A673 (cell line): ENCODE data around the gene ALDH7A1. TPM values are rescaled to one million over a fixed set of nuclear protein-coding genes. Genes with fewer than 3 reads are reported as not detected.

ENCODE experiments used
- BruUV-seq: library from RNA; stranded (reverse); fragments of 400-500 nt; replicated peaks from 2 replicates; lab custom pipeline; 2021; lab: Mats Ljungman, UMichigan
- CTCF ChIA-PET: fragments of 300-600 bp; sonication (Branson Sonifier 250); formaldehyde crosslinking; loops from one replicate; lab custom pipeline; 2022; ENCODE audit warnings: antibody characterized with exemption; lab: Charles Lee
- POLR2A ChIA-PET: fragments of 300-600 bp; sonication (Branson Sonifier 250); formaldehyde crosslinking; loops from one replicate; lab custom pipeline; 2022; ENCODE audit warnings: antibody characterized with exemption; ENCODE audit not compliant: low non-redundant PET; lab: Charles Lee
- DNase-seq: peaks from one replicate; pipeline ENCODE4 v3.0.0-alpha.2; 2015; ENCODE audit warnings: low spot score
- H3K27ac ChIP-seq: fragments of 200-600 bp; sonication (generic); 2 replicates; pipeline ENCODE4 v1.5.1; 2016; ENCODE audit warnings: mixed run types, low read depth, mild to moderate bottlenecking, mixed read lengths, antibody characterized with exemption, low read length; ENCODE audit not compliant: poor library complexity, severe bottlenecking
- H3K27me3 ChIP-seq: fragments of 200-600 bp; sonication (generic); replicated peaks from 2 replicates; pipeline ENCODE4 v1.6.1; 2017; ENCODE audit warnings: mixed run types, low read depth, mild to moderate bottlenecking, mixed read lengths, antibody characterized with exemption, low read length; ENCODE audit not compliant: insufficient read depth, poor library complexity
- H3K36me3 ChIP-seq: fragments of 200-600 bp; sonication (generic); 2 replicates; pipeline ENCODE4 v1.6.1; 2016; ENCODE audit warnings: mixed run types, mild to moderate bottlenecking, mixed read lengths, antibody characterized with exemption, low read length; ENCODE audit not compliant: insufficient read depth, poor library complexity, severe bottlenecking
- H3K4me1 ChIP-seq: fragments of 200-600 bp; sonication (generic); 2 replicates; pipeline ENCODE4 v1.6.1; 2017; ENCODE audit warnings: mixed run types, mild to moderate bottlenecking, mixed read lengths, antibody characterized with exemption, low read length; ENCODE audit not compliant: insufficient read depth, poor library complexity, severe bottlenecking
- H3K4me3 ChIP-seq: fragments of 200-600 bp; sonication (generic); 2 replicates; pipeline ENCODE4 v1.5.1; 2016; ENCODE audit warnings: low read depth, mixed run types, mild to moderate bottlenecking, mixed read lengths, low read length; ENCODE audit not compliant: poor library complexity, severe bottlenecking
- H3K9me3 ChIP-seq: fragments of 200-600 bp; sonication (generic); 2 replicates; pipeline ENCODE4 v1.6.1; 2016; ENCODE audit warnings: mixed run types, low read depth, mild to moderate bottlenecking, mixed read lengths, antibody characterized with exemption, low read length; ENCODE audit not compliant: poor library complexity, severe bottlenecking
- EZH2 ChIP-seq: fragments of 200-600 bp; sonication (generic); IDR thresholded peaks from 2 replicates; pipeline ENCODE4 v1.6.1; 2017; ENCODE audit warnings: borderline replicate concordance, low read depth, mild to moderate bottlenecking, mixed read lengths, antibody characterized with exemption, low read length; ENCODE audit not compliant: poor library complexity, severe bottlenecking
- intact Hi-C: fragments of 100-400 bp; cut with micrococcal nuclease; formaldehyde crosslinking; loops from one replicate; pipeline ENCODE4 v1.10.0; 2022; ENCODE audit not compliant: unreplicated experiment
- total RNA-seq: library from RNA; stranded (reverse); gene quantifications from 2 replicates; pipeline ENCODE4 v1.2.3, GENCODE V29; 2021
- TF ChIP-seq, protein P1 (sequence below): fragments of 300-800, 200-600 bp; sonication (generic); conservative IDR thresholded peaks from 2 replicates; pipeline ENCODE4 v1.5.1; 2017; ENCODE audit warnings: low read depth, mild to moderate bottlenecking, antibody characterized with exemption, low read length, moderate library complexity, mixed read lengths

Gene ALDH7A1
- total RNA-seq, 1 experiment from 2014 or later: 95.2 TPM

DNA sequence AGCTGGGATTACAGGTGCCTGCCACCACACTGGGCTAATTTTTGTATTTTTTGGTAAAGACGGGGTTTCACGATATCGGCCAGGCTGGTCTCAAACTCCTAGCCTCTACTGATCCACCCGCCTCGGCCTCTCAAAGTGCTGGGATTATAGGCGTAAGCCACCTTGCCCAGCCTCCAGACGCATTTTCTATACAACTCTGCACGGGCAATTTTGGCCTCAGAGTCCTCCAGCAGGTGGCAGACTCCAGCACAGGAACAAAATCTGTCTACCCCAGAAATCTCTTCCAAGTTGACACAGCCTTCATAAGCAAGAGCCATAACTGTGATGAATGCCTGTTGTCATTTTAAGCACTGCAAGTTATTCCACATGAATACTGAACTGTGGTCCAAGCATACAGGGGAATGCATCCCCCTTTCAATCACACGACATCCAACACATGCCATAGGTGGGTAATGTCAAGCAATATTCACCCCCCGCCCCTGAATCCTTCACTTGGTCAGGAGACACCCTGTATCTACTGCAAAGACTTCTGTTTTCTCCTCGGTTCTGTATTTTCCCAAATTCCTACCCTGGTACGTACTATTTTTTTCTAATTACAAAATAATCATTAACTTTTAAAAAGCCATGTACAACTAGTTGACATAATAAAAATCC lies 50.8 kb downstream of the ALDH7A1 start:
- no TSS peak for BruUV-seq
- Histone ChIP-seq H3K4me3 (no peak overlapping the region), H3K4me1 (no peaks in the 10 kb centered on the region), H3K36me3 (peaks cover 22% of the 10 kb centered on the region), H3K9me3 (no peaks in the 10 kb centered on the region), H3K27ac (no peak overlapping the region), H3K27me3 (no peaks in the 10 kb centered on the region)
- ChIA-PET CTCF (interaction anchor here (0.5 to 1.4 kb wide), 3 partner anchors 22 to 202 kb away, joined by 3 to 4 read pairs (median 4); partner anchors contain the start of gene ALDH7A1), POLR2A (no interaction called here)
- peak; percentile 68 for DNase-seq
- no peak for TF ChIP-seq EZH2
- TF ChIP-seq, protein P1, sequence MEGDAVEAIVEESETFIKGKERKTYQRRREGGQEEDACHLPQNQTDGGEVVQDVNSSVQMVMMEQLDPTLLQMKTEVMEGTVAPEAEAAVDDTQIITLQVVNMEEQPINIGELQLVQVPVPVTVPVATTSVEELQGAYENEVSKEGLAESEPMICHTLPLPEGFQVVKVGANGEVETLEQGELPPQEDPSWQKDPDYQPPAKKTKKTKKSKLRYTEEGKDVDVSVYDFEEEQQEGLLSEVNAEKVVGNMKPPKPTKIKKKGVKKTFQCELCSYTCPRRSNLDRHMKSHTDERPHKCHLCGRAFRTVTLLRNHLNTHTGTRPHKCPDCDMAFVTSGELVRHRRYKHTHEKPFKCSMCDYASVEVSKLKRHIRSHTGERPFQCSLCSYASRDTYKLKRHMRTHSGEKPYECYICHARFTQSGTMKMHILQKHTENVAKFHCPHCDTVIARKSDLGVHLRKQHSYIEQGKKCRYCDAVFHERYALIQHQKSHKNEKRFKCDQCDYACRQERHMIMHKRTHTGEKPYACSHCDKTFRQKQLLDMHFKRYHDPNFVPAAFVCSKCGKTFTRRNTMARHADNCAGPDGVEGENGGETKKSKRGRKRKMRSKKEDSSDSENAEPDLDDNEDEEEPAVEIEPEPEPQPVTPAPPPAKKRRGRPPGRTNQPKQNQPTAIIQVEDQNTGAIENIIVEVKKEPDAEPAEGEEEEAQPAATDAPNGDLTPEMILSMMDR: peak; percentile 71
- intact Hi-C loops: loop anchor here (5.0 kb wide), 1 partner anchor 53 kb away; the partner anchor contains the start of gene ALDH7A1

DNA sequence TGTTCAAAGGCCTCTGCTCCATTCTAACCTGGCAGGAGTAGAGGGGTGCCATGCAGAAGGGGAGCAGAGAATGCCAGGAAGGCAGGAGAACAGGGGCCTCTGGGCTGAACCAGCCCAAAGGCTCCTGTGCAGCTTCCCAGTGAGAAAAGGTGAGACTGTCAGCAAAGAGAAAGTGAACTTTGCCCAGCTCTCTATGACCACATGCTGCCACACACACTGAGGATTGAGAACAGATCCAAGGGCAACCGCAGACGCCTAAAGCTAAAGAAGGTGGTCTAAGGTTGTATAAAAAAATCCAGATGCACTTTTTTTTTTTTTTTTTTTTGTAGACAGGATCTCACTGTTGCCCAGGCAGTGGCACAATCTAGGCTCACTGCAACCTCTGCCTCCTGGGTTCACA lies 51.4 kb downstream of the ALDH7A1 start:
- Histone ChIP-seq H3K36me3 (peaks cover 16% of the 10 kb centered on the region), H3K27me3 (no peaks in the 10 kb centered on the region), H3K9me3 (no peaks in the 10 kb centered on the region), H3K27ac (no peak overlapping the region), H3K4me1 (no peaks in the 10 kb centered on the region), H3K4me3 (no peak overlapping the region)
- BruUV-seq: no TSS peak
- POLR2A ChIA-PET: no interaction called here
- DNase-seq: no peak
- intact Hi-C loops: loop anchor here (5.0 kb wide), 1 partner anchor 54 kb away; the partner anchor contains the start of gene ALDH7A1
- TF ChIP-seq, protein P1: no peak
- no peak for TF ChIP-seq EZH2
- CTCF ChIA-PET: interaction anchor here (0.5 to 1.4 kb wide), 3 partner anchors 22 to 202 kb away, joined by 3 to 4 read pairs (median 4); partner anchors contain the start of gene ALDH7A1

DNA sequence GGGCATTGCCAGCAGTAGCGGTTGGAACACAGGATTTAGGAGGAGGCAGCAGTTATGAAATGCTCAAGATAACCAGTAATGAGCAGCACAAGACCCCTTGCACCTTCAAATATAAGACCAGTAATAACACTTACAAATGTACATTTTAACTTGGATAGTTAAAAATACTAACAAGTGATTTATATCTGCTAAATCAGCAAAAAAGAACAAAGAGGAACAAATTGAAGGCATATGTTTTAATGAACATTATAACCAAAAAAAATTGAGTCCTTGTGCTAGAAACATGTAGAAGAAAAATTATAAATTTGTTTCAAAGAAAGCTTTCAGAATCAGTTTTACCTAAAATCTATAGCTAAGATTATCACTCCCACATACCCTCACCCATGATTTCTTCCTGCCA lies 52.0 kb downstream of the ALDH7A1 start:
- peaks cover 10% of the 10 kb centered on the region for H3K36me3 ChIP-seq
- no peak overlapping the region for H3K4me3 ChIP-seq
- DNase-seq: no peak
- ChIA-PET CTCF (interaction anchor here (1.4 kb wide), 1 partner anchor 52 kb away, joined by 3 read pairs; the partner anchor contains the start of gene ALDH7A1), POLR2A (no interaction called here)
- no peaks in the 10 kb centered on the region for H3K27me3 ChIP-seq
- H3K4me1 ChIP-seq: no peaks in the 10 kb centered on the region
- no peaks in the 10 kb centered on the region for H3K9me3 ChIP-seq
- no TSS peak for BruUV-seq
- intact Hi-C loops: loop anchor here (5.0 kb wide), 1 partner anchor 54 kb away; the partner anchor contains the start of gene ALDH7A1
- H3K27ac ChIP-seq: no peak overlapping the region
- no peak for TF ChIP-seq EZH2
- TF ChIP-seq, protein P1: no peak
